Measurements from ENCODE around the gene TRPM2. TPM values are rescaled to one million over a fixed set of nuclear protein-coding genes. Genes with fewer than 3 reads are reported as not detected.

TRPM2 gene
- total RNA-seq, 4 donors from 2014 or later, result 1.1 to 27.2 (median 3.3) TPM

DNA sequence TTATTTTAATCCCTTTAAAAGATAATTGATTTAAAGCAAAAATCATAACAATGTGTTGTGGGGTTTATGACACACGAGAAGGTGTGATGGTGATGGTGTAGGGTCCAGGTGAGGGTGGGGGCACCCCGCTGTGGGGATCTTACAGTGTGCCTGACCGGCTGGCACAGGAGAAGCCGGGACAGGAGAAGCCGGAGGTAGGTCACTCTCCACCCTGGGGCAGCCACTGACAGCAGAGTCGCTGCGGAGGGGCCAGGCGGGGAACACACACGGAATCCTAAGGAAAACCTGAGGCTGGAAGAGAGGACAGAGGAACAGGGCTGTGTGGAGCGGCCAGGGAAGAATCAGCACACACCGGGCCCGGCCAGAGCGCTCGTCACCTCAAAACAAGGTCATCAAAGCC lies 97.6 kb downstream of the TRPM2 start:
- no peak for DNase-seq
- Histone ChIP-seq H3K27ac (no peak overlapping the region), H3K27me3 (no peaks in the 10 kb centered on the region), H3K4me3 (no peak overlapping the region), H3K36me3 (no peaks in the 10 kb centered on the region), H3K9me3 (no peaks in the 10 kb centered on the region), H3K4me1 (peaks cover 0 to 5% (median 5%) of the 10 kb centered on the region in 4 donors)
- TF ChIP-seq, protein P1, sequence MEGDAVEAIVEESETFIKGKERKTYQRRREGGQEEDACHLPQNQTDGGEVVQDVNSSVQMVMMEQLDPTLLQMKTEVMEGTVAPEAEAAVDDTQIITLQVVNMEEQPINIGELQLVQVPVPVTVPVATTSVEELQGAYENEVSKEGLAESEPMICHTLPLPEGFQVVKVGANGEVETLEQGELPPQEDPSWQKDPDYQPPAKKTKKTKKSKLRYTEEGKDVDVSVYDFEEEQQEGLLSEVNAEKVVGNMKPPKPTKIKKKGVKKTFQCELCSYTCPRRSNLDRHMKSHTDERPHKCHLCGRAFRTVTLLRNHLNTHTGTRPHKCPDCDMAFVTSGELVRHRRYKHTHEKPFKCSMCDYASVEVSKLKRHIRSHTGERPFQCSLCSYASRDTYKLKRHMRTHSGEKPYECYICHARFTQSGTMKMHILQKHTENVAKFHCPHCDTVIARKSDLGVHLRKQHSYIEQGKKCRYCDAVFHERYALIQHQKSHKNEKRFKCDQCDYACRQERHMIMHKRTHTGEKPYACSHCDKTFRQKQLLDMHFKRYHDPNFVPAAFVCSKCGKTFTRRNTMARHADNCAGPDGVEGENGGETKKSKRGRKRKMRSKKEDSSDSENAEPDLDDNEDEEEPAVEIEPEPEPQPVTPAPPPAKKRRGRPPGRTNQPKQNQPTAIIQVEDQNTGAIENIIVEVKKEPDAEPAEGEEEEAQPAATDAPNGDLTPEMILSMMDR (IDR thresholded peaks at IDR 0.05), result no peak
- TF ChIP-seq POLR2A (IDR thresholded peaks at IDR 0.05), result no peak

DNA sequence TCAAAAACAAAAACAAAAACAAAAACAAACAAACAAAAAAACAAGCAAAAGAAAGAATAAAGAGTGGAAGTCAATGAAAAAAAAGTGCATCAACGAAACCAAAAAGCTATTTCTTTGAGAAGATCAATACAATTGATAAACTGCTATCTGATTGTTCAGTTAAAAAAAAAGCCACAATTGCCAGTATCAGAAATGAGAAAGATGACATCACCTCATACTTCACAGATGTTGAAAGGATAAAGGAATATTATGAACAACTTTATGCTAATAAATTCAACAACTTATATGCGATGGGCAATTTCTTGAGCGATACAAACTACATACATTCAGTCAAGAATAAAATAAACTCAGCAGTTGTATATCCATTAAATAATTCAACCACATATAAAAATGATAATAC lies 99.7 kb downstream of the TRPM2 start:
- DNase-seq, result no peak
- Histone ChIP-seq H3K9me3 (no peaks in the 10 kb centered on the region), H3K27ac (no peak overlapping the region), H3K27me3 (no peaks in the 10 kb centered on the region), H3K4me3 (no peak overlapping the region), H3K36me3 (no peaks in the 10 kb centered on the region), H3K4me1 (peaks cover 0 to 11% (median 8%) of the 10 kb centered on the region in 4 donors)
- TF ChIP-seq POLR2A (IDR thresholded peaks at IDR 0.05), result no peak
- TF ChIP-seq, protein P1 (IDR thresholded peaks at IDR 0.05), result no peak

DNA sequence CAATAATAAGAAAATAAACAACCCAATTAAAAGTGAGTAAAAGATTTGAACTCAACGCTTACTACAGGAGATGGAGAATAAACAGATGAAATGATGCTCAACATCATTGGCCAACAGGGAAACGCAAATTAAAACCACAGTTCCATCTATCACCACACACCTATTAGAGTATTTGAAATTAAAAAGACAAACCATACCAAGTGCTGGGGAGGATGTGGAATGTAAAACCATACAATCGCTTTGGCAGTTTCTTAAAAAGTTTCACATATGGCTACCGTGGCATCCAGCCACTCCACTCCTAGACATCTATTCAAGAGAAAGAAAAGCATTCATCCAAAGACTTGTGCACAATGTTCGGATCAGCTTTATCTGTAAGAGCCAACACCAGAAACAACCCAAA lies 100.6 kb downstream of the TRPM2 start:
- peak in 1 of 3 donors; percentile 15 for DNase-seq
- no peaks in the 10 kb centered on the region for H3K27me3 ChIP-seq
- H3K36me3 ChIP-seq, result no peaks in the 10 kb centered on the region
- no peak for TF ChIP-seq POLR2A (IDR thresholded peaks at IDR 0.05)
- TF ChIP-seq, protein P1 (IDR thresholded peaks at IDR 0.05), result no peak
- no peaks in the 10 kb centered on the region for H3K9me3 ChIP-seq
- no peak overlapping the region for H3K4me3 ChIP-seq
- H3K4me1 ChIP-seq, result peaks cover 0 to 11% (median 8%) of the 10 kb centered on the region in 4 donors
- no peak overlapping the region for H3K27ac ChIP-seq

DNA sequence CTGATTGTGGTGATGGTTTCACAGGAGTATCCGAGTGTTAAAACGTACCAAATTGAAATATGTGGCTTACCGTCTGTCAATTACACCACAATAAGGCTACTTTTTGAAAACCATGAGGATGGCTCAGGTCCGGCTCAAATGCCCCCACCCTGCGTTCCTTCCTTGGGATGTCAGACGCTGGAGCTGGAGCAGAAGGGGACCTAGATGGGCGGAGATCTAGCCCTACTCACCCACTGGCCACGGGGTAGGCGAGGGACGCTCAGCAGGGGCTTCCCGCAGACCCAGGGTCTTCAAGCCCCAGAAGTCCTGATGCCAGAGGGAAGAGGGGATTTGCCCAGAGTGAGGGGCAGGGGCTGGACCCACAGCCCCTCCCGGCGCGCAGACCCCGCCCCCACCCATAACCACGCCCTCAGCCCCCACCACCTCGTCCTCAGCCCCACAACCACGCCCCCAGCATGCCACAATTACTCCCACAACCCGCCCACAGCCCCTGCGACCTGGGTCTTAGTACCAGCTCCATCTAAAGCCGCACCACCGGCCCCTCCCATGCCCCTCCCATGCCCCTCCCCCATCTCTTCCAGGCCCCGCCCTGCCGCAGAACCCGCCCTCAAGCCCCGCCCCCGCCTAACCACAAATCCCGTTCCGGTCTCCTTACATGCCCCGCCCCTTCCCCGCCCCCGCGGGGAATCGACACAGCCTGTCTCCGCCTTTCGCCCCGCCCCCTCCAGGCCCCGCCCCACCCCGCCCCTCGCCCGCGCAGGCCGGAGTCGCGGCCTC lies 101.5 kb downstream of the TRPM2 start, which contains the start of gene LRRC3:
TSS of gene LRRC3 (plus strand) at position 764 of the 777 bp plus-strand sequence. CDS start 1,135 bp downstream, outside the sequence.
- TF ChIP-seq POLR2A (IDR thresholded peaks at IDR 0.05), result no peak
- TF ChIP-seq, protein P1 (IDR thresholded peaks at IDR 0.05), result no peak
- peak within 1 kb of the TSS in 2 of 4 donors; percentile 46 to 49 for H3K27ac ChIP-seq
- H3K9me3 ChIP-seq, result no peaks in the 10 kb centered on the region
- peak within 1 kb of the TSS; percentile 52 to 91 (median 78) for H3K4me3 ChIP-seq
- H3K36me3 ChIP-seq, result no peaks in the 10 kb centered on the region
- H3K27me3 ChIP-seq, result no peaks in the 10 kb centered on the region
- H3K4me1 ChIP-seq, result peaks cover 0 to 11% (median 8%) of the 10 kb centered on the region in 4 donors
- DNase-seq, result peak; percentile 79 to 92 (median 91)

DNA sequence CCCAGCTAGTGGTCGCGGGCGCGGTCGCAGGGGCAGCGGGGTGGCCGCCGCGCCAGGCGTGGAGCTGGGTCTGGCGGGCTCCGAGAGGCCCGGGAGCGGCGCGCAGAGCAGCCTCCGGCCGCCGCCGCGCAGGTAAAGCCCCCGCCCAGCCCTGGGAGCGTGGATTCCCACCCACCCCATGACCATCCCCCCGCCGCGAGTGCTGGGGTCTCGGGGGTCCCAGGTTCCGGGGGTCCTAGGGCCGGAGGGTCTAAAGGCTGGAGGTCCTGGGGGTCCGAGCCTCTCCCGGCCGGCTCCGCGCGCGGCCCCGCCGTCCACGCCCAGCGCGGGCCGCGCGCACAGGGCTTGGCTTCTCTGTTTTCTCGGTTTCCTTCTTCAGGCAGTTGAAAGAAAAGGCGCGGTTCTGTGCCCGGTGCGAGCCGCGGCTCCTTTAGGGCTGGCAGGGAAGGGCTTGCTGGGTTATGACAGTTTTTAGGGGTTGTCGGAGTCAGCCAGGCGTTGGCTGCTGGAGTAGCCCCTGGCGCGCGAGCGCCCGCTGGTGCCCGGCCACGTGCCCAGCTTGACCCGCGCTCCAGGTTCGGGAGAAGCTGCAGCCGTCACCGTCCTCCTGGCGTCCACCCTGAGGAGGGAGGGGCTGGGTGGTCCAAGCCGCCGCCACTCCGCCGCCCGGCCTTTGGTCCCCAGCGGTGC lies 102.2 kb downstream of the TRPM2 start:
- peaks cover 0 to 11% (median 8%) of the 10 kb centered on the region in 4 donors for H3K4me1 ChIP-seq
- H3K9me3 ChIP-seq, result no peaks in the 10 kb centered on the region
- H3K27ac ChIP-seq, result peak overlapping the region in 2 of 4 donors; percentile 46 to 49
- H3K4me3 ChIP-seq, result peak overlapping the region; percentile 52 to 91 (median 78)
- peak; percentile 31 to 71 (median 68) for DNase-seq
- TF ChIP-seq, protein P1 (IDR thresholded peaks at IDR 0.05), result no peak
- H3K36me3 ChIP-seq, result no peaks in the 10 kb centered on the region
- no peaks in the 10 kb centered on the region for H3K27me3 ChIP-seq

All from Peyer's patch (tissue), 4 donors.